Measurements from ENCODE around the gene ESRRA.
"Not testable (repeated sequence)": the region's sequence is repeated elsewhere in the genome, so short reads cannot be mapped to it uniquely, and the experiment has no call there.

Gene ESRRA

DNA sequence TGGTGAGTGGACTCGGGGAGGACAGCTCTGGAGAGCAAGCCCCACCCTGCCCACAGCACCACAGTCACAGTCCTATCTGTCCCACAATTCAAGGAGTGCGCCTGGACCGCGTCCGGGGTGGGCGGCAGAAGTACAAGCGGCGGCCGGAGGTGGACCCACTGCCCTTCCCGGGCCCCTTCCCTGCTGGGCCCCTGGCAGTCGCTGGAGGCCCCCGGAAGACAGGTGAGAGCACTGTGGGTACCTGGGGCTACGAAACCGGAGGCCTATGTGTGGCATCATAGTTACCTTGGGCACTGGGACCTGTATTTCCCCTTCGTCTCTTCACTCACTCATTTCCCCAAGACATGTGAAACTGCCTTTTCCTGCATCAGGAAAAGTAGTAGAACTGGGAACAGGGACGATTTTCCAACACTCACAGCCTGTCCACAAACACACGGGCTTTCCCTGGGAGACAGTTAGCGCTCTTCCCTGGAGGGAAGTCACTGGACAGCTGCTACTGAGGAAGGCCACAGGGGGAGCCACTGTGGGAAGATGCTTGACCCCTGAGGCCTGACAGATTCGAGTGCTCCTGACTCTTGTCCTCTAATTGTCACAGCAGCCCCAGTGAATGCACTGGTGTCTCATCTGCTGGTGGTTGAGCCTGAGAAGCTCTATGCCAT, 9.0 kb downstream of the ESRRA start:
- no peak for DNase-seq

DNA sequence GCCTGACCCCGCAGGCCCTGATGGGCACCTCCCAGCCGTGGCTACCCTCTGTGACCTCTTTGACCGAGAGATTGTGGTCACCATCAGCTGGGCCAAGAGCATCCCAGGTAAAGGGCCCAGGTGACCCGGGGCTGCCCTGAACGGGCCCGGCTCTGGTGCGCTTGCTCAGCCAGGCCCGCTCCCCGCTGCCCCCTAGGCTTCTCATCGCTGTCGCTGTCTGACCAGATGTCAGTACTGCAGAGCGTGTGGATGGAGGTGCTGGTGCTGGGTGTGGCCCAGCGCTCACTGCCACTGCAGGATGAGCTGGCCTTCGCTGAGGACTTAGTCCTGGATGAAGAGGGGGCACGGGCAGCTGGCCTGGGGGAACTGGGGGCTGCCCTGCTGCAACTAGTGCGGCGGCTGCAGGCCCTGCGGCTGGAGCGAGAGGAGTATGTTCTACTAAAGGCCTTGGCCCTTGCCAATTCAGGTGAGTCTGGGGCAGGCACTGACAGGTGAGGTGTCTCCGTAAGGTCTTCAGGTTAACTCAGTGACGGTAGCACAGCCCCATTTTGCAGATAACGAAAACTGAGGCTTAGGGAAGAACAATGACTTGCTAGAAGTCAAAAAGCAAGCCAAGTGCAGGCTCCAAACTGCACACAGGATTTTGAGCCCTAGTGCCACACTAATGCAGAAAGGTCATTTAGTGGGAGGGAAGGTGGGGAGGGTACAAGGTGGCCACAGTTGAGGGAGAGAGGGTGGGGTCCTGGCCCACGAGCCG, 9.7 kb downstream of the ESRRA start:
- DNase-seq: no peak

DNA sequence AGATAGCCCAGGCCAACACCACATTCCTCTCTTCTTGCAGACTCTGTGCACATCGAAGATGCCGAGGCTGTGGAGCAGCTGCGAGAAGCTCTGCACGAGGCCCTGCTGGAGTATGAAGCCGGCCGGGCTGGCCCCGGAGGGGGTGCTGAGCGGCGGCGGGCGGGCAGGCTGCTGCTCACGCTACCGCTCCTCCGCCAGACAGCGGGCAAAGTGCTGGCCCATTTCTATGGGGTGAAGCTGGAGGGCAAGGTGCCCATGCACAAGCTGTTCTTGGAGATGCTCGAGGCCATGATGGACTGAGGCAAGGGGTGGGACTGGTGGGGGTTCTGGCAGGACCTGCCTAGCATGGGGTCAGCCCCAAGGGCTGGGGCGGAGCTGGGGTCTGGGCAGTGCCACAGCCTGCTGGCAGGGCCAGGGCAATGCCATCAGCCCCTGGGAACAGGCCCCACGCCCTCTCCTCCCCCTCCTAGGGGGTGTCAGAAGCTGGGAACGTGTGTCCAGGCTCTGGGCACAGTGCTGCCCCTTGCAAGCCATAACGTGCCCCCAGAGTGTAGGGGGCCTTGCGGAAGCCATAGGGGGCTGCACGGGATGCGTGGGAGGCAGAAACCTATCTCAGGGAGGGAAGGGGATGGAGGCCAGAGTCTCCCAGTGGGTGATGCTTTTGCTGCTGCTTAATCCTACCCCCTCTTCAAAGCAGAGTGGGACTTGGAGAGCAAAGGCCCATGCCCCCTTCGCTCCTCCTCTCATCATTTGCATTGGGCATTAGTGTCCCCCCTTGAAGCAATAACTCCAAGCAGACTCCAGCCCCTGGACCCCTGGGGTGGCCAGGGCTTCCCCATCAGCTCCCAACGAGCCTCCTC, 10.6 kb downstream of the ESRRA start:
- not testable (repeated sequence) for DNase-seq

DNA sequence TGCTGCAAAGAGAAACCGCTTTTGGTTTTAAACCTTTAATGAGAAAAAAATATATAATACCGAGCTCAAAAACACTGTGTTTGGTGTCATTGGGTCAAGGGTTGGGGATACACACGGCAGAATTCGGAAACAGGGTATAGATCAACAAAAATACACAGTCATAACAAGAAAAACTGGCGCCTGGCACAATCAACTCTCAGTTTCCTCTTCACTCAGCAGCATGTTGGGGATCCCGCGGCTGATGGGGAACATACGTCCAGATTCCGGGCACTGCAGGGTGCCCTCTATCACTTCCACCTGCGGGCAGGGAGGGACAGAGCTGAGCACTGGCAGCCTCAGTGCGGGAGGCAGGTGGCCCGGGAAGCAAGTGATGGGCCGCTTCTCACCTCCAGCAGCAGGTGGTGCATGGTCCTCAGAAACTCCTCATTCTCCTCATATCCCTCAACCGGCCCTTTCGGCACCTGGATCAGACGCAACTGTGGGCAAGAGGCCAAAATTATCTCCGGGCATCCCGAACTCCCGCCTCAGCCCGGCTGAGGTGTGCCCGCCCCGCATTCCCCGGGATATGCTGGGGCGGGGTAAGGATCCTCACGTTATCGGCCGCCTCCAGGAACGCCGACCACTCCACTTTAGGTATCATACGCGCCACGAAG, 11.5 kb downstream of the ESRRA start:
- DNase-seq: no peak

DNA sequence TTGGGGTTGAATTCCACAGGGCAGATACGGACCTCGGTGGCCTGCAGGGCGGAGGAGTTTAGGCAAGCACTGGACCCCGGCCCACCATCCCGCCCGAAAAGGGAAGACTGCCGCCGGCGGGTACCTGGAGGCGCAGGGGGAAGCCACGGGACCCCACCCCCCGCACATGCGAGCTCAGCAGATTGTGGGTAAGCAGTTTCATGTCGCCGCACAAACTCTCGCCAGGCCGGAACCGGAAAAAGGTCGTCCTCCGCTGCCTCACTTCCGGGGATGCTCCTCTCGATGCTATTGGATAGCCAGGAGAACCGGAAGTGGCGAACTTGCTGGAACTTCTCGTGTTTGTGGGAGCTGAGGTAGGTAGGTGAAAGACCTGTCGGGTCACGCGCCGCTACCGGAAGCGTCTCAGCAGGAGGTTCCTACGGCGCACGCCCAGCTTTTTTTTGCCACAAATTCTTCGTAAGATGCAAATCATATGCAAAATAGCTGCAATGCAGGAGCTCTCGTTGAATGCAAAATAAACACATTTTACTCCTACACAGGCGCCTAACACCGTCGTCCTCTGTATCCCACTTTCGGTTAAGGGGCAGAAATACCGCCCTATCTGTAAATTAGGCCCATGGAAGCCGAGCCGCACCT, 12.1 kb downstream of the ESRRA start, which contains the start of gene TRMT112:
TSS of gene TRMT112 (minus strand) at position 235 of the 636 bp plus-strand sequence. CDS start at position 202, 33 bp downstream.
- DNase-seq: peak; percentile 98

DNA sequence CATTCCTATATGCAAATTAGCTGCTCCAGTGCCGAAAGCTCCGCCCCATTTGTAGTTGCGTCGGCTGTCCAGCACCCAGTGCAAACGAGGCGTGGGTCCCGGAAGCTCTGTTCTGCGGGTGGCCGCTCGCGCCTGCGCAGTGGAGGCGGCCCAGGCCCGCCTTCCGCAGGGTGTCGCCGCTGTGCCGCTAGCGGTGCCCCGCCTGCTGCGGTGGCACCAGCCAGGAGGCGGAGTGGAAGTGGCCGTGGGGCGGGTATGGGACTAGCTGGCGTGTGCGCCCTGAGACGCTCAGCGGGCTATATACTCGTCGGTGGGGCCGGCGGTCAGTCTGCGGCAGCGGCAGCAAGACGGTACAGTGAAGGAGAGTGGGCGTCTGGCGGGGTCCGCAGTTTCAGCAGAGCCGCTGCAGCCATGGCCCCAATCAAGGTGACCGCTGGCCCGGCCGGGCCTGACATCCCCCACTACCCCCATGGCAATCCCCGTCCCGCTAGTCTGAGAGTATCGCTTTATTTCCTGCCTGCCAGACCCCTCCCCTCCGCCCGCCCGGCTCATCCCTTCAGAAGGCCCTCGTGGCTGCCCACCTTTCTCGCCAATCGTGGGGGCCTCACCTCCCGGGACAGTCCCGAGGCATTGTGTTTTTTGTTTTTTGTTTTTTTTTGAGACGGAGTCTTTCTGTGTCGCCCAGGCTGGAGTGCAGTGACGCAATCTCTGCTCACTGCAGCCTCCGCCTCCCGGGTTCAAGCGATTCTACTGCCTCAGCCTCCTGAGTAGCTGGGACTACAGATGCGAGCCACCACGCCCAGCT, 12.8 kb downstream of the ESRRA start, which contains the start of gene PRDX5:
TSS of gene PRDX5 (plus strand) at position 161 of the 805 bp plus-strand sequence. CDS start at position 256, 95 bp downstream.
- peak; percentile 95 for DNase-seq

DNA sequence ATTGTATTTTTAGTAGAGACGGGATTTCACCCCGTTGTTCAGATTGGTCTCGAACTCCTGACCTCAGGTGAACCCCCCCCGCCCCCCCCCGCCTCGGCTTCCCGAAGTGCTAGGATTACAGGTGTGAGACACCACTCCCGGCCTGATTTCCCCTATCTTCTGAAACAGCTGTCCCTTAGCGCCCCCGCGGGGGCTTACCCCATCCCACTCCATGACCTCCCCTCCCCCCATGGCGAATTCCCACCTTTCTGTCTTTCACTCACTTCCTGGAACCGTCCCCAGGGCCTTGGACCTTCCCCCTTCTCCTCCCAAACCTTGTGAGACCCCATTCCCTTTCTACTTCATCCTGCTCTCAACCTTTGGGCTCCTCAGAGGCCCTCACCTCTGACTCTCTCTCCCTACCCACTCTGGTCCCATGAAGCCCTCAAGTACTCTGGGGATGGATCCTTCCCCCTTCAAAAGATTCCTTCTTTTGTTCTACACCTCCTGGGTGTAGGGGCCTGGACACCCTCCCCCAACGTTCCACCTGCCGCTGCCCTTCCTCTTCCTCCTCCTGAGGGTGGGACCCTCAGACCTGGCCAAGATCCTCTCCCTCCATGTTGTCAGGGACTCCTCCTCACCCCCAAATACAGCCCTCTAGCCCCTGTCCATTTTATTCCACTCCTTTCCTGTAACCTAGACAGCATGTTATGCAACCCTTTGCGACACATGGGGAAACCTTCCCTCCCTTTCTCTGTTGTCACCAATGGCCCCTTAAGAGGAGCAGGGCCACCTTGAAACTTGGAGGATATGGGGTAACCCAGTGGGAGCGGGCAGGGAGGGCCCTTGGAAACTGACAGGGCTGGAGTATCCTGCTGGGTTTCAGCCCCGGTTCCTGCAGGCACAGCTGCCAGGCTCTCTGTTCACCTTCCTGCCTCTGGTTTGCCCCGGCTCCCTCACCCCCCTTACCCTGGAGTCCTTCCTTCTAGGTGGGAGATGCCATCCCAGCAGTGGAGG, 13.7 kb downstream of the ESRRA start:
- no peak for DNase-seq

- no peak for DNase-seq
Observed at GRCh38 chr11:64320556-64320955, 15.2 kb downstream of the ESRRA start.

- DNase-seq: no peak
Observed at GRCh38 chr11:64321026-64321425, 15.7 kb downstream of the ESRRA start.

DNA sequence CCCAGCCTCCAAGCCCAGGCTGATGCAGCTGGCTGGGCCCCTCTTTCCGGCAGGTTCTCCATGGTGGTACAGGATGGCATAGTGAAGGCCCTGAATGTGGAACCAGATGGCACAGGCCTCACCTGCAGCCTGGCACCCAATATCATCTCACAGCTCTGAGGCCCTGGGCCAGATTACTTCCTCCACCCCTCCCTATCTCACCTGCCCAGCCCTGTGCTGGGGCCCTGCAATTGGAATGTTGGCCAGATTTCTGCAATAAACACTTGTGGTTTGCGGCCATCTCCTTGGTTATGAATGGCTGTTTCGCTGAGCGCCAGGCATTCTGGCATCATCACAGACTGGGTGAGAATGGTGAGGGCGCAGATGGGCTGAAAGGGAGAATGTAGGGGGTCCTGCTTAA, 16.2 kb downstream of the ESRRA start:
- no peak for DNase-seq

DNA sequence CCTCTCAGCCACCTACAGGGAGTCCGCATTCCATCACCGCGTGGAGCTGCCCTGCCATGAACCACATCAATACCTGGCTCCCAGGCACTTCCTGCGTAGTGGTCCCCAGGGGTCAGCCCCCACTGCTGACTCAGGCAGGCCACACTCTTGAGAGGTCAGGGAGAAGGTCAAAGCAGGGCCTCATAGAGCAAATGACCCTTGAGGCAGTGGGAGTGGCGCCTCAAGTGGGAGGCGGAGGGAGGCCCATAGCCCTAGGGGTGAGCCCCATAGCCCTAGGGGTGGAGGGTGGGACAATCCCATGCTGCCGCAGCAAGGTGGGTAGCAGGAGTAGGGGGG, 17.6 kb downstream of the ESRRA start:
- no peak for DNase-seq

DNA sequence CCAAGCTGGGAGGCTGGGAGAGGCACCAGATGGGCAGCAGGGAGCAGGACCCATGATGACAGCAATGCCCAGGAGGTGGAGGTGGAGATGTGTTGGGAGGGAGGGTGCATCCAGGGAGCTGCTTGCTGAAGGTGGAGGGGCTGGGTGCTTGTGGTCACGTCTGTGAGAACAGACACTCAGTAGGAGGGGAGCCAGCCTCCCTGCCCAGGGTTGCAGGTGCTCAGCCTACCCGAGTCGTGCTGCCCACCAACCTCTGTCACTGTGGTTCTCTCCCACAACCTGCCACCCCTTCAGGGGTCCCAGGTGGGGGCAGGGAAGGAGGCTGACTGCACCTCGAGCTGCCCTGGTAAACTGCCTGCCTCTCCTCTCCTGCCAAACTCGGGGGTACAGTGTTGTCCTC, 18.0 kb downstream of the ESRRA start:
- DNase-seq: no peak

- DNase-seq: not testable (repeated sequence)
Observed at GRCh38 chr11:64323984-64324383, 18.7 kb downstream of the ESRRA start.

DNA sequence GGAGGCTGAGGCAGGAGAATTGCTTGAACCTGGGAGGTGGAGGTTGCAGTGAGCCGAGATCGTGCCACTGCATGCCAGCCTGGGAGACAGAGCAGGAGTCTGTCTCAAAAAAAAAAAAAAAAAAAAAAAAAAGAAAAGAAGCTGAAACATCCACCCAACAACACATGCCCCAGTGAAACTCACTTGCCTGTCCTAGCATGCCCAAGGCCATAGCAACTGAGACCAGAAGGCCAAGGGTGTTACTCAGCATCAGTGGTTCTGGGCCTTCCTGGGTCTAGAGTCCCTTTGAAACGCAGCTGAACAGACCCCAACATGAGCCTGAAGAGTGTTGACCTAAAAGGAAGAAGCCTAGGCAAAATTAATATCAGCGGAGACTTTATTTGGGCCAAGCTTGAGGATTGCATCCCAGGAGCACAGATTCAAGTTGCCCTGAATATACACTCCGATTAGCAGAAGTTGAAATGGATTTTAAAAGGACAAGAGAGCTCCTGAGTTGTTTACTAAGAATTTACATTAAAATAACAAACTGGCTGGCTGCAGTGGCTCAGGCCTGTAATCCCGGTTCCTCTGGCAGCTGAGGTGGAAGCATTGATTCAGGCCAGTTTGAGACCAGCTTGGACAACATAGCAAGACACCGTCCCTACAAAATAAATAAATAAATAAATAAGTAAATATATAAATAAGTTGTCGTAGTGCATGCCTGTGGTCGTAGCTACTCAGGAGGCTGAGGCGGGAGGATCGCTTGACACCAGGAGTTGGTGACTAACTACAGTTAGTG, 19.6 kb downstream of the ESRRA start:
- DNase-seq: no peak

- DNase-seq: no peak
Observed at GRCh38 chr11:64327375-64327774, 22.1 kb downstream of the ESRRA start.

- DNase-seq: no peak
Observed at GRCh38 chr11:64327993-64328392, 22.7 kb downstream of the ESRRA start.

DNA sequence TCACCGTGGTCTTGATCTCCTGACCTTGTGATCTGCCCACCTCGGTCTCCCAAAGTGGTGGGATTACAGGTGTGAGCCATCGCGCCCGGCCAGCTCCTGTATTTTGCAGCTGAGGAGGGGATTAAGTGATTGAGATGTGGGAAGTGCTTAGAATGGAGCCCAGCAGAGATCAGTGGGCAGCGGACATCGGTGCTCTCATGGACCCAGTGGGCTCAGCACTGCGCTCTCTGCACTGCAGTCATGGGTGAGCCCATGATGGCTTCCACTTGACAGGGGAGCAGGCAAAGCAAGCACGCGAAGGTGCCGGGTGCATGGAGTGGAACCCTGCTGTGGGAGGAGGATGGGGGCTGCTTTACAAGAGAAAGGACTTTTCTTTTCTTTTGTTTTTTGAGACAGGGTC, 25.6 kb downstream of the ESRRA start:
- no peak for DNase-seq

DNA sequence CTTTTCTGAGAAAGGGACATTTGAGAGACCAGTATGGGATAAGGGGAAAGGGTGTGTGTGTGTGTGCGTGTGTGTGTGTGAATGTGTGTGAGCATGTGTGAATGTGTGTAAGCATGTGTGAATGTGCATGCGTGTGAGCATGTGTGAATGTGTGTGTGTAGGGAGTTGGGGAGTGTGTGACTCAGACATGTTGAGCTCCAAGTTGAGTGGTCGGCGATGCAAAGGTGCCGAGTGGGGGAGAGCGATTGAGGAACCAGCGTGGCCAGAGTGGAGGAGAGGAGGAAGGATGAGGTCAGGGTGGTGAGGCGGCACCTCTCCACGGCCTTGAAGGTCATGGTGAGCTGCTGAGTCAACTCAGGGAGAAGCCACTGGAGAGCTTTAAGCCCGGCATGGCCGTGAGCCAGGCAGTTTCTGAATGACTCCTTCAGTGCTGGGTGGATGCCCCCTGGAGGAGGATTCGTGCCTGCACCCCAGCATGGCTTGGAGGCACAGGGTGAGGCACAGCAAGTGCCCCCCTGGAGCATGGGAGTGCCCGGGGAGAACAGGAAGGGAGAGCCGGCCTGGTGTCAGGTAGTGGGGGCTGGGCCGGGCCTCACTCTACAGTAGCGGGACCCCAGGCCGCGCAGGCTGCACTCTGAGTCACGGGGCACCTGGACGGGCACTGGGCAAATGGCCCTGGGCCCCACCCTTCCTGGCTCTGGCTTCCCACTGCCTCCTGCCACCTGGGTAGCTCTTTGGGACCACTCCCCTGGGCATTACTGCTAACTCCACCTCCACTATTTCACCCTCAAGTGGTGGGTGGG, 26.4 kb downstream of the ESRRA start:
- DNase-seq: peak; percentile 70

- no peak for DNase-seq
Observed at GRCh38 chr11:64333556-64333955, 28.2 kb downstream of the ESRRA start.

All from DMS153 (cell line).